G401 (cell line): ENCODE data around the gene OR2Z1. TPM values are rescaled to one million over a fixed set of nuclear protein-coding genes. Genes with fewer than 3 reads are reported as not detected.

Experiments used
- DNase-seq: peaks from one replicate; pipeline ENCODE4 v3.0.0-alpha.2; 2015; ENCODE audit warnings: low spot score
- in situ Hi-C: cut with HindIII; loops from 2 replicates; pipeline ENCODE4 v1.10.0; 2016; ENCODE audit warnings: low sequenced_read_pairs, mixed read lengths
- total RNA-seq: library from RNA; depleted of rRNA; stranded (reverse); fragments of >200 nt; shearing (Covaris generic); gene quantifications from 2 replicates; pipeline ENCODE4 v1.2.3, GENCODE V29; 2014; rRNA removed

Gene OR2Z1, protein sequence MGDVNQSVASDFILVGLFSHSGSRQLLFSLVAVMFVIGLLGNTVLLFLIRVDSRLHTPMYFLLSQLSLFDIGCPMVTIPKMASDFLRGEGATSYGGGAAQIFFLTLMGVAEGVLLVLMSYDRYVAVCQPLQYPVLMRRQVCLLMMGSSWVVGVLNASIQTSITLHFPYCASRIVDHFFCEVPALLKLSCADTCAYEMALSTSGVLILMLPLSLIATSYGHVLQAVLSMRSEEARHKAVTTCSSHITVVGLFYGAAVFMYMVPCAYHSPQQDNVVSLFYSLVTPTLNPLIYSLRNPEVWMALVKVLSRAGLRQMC
- not detected in 2 replicates for total RNA-seq

GRCh38 chr19:8721334-8721733 lies at the start of gene OR2Z1:
Gene OR2Z1, plus strand, starts transcription at chr19:8721634. Its CDS starts 9,395 bp downstream, at chr19:8731029.
- no peak for DNase-seq
- in situ Hi-C loops, result no loop called here

DNA sequence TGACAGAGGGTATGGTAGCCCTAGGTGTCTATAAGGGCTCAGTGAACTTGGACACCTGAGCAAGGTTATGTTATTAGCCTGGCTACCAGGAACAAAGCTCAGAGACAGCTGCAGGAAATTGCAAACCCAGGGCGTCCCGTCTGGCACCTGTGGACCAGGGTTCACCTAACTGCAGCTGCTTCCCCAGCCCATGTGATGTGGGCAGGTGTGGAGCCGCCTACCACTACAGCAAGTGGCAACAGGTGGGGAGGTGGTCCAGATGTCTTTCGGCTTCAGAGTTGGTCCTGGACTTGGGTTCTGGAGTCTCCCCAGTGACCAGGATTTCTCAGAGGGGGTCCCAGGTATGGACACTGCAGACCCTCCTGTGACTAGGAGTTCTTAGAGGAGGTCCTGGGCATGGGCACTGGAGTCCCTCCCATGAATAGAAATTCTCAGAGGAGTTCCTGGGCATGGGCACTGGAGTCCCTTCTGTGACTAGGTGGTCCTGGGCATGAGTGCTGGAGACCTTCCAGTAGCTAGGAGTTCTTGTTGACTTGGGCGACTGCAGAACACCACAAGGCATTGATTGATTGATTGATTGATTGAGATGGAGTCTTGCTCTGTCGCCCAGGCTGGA lies 48.0 kb upstream of the OR2Z1 start:
- no peak for DNase-seq
- in situ Hi-C loops, result no loop called here

GRCh38 chr19:8675066-8675465 lies 46.4 kb upstream of the OR2Z1 start:
- in situ Hi-C loops, result no loop called here

GRCh38 chr19:8678244-8678807 lies 43.1 kb upstream of the OR2Z1 start:
- no peak for DNase-seq
- in situ Hi-C loops, result no loop called here

More at GRCh38 chr19:8675066-8675465, 46.4 kb upstream of the OR2Z1 start:
- no peak for DNase-seq

- DNase-seq, result no peak
- in situ Hi-C loops, result no loop called here
Observed at GRCh38 chr19:8680676-8681344, 40.6 kb upstream of the OR2Z1 start.

GRCh38 chr19:8681345-8682029 lies 39.9 kb upstream of the OR2Z1 start:
- no peak for DNase-seq
- in situ Hi-C loops, result no loop called here

- in situ Hi-C loops, result no loop called here
- DNase-seq, result no peak
Observed at GRCh38 chr19:8682472-8682871, 39.0 kb upstream of the OR2Z1 start.

DNA sequence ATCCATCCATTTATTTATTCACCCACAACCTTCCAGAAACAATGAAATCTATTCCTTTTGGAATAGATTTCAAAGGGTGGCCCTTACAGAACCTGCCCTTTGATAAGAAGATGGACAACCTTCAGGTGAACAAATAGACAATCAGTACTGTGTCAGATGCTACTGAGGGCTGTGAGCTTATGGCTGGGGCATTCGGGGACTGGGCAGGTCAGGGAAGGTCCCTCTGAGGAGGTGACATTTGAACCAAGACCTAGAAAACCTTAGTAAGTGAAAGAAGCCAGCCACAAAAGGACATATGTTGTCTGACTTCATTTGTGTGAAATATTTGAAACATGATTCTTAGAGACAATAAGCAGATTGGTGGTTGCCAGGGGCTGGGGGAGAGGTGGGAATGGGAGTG lies 38.5 kb upstream of the OR2Z1 start:
- DNase-seq, result no peak
- in situ Hi-C loops, result no loop called here

- DNase-seq, result no peak
- in situ Hi-C loops, result no loop called here
Observed at GRCh38 chr19:8684001-8684902, 37.2 kb upstream of the OR2Z1 start.

DNA sequence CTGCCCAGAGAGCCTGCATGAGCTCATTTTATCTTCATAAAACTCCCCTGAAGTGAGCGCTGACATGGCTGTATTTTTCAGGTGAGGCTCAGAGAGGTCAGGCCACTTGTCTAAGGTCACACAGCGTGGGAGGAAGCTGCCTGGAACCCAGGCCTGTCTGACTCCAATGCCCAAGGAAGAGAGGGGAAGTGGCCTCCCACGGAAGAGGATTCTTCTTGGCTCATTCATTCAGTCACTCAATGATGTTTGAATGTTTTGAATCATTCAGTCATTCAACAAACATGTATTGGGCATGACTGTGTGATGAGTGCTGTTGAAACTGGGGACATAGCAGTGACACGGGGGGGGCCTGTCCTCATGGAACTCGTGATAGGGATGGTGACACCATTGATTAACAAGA lies 34.9 kb upstream of the OR2Z1 start:
- DNase-seq, result no peak
- in situ Hi-C loops, result no loop called here

DNA sequence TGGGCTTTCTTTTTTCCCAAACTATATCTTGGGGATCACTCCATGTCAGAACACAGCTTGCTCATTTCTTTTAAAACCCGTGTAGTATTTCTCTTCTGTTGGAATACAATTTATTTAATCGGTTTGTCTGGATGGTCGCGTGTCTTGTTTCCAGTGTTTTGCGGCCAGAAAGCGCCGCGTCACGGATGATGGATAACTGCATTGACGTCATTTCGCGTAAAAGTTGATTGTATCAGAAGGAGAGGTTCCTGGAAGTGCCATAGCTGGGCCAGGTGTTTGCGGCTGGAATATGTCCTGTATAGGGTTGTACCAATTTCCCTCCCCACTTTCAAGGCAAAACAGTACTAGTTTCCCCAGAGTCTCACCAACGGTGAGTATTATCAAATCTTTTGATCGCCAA lies 32.5 kb upstream of the OR2Z1 start:
- no peak for DNase-seq
- in situ Hi-C loops, result no loop called here

GRCh38 chr19:8690753-8691539 lies 30.5 kb upstream of the OR2Z1 start:
- in situ Hi-C loops, result no loop called here

GRCh38 chr19:8695501-8695900 lies 25.9 kb upstream of the OR2Z1 start:
- no peak for DNase-seq
- in situ Hi-C loops, result no loop called here

More at GRCh38 chr19:8690753-8691539, 30.5 kb upstream of the OR2Z1 start:
- no peak for DNase-seq

GRCh38 chr19:8695911-8696310 lies 25.5 kb upstream of the OR2Z1 start:
- in situ Hi-C loops, result no loop called here
- no peak for DNase-seq

DNA sequence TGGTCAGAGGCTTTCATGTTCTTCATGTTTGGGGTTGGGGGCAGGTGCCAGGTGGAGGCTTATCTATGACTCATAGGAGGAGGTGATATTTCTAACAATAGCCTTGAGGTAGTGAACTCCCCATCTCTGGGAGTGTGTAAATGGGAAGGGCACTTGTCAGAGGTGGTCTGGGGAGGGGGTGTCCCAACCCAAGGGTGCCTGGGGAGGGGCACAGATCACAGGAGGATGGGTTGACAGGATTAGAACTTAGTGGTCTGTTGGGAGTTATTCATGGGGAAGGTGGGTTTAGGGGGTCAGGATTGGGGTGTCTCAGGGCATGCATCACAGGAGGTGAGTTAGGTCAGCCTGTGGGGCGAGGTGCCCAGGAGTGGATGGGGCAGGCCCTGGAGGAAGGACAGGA lies 24.4 kb upstream of the OR2Z1 start:
- in situ Hi-C loops, result no loop called here

GRCh38 chr19:8697671-8698432 lies 23.6 kb upstream of the OR2Z1 start:
- no peak for DNase-seq
- in situ Hi-C loops, result no loop called here

More for the DNA sequence above, 24.4 kb upstream of the OR2Z1 start:
- DNase-seq, result no peak

GRCh38 chr19:8698433-8699063 lies 22.9 kb upstream of the OR2Z1 start, which contains the start of gene ACTL9:
Gene ACTL9, minus strand, starts transcription at chr19:8698795. Its CDS starts 94 bp downstream, at chr19:8698701.
- no peak for DNase-seq
- in situ Hi-C loops, result no loop called here
